ENCODE data around the gene FAM89B.

DNA sequence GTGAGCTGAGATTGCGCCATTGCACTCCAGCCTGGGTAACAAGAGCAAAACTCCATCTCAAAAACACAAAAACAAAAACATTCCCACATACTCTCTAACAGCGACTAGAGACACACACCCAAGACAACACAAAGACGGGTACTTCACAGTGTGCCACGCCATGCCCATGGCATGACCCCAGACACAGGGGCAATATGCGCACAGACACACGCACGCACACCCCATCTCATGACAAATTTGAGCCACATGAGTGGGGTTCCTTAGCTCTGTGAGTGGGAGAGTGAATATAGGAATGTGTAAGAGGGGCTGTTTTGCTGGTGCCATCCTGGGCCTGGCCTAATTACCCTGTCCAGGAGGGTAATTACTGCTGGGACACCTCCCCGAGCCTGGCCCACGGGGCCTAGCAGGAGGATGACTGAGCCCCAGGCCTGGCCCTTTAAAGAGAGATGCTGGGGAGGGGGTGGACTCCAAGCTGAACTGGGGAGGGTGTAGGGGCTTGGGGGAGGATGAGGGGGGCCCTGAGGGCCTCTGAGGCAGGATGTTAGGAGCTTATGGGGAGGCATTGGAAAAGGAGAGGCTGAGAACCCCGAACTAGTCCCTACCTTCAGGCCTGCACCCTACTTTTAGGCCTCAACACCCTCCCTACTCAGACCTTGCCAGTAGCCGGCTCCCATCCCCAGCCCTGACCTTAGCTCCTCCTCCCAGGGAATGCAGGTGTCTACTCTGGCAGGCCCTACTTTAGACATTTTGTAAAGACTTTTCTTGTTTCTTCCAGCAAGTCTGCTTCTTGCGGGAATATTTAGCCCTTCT, 15.7 kb upstream of the FAM89B start:
- TF ChIP-seq, protein P1, sequence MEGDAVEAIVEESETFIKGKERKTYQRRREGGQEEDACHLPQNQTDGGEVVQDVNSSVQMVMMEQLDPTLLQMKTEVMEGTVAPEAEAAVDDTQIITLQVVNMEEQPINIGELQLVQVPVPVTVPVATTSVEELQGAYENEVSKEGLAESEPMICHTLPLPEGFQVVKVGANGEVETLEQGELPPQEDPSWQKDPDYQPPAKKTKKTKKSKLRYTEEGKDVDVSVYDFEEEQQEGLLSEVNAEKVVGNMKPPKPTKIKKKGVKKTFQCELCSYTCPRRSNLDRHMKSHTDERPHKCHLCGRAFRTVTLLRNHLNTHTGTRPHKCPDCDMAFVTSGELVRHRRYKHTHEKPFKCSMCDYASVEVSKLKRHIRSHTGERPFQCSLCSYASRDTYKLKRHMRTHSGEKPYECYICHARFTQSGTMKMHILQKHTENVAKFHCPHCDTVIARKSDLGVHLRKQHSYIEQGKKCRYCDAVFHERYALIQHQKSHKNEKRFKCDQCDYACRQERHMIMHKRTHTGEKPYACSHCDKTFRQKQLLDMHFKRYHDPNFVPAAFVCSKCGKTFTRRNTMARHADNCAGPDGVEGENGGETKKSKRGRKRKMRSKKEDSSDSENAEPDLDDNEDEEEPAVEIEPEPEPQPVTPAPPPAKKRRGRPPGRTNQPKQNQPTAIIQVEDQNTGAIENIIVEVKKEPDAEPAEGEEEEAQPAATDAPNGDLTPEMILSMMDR (IDR thresholded peaks at IDR 0.05 in 4 of 5, conservative IDR thresholded peaks at IDR 0.05 in 1 of 5): no peak
- TF ChIP-seq POLR2A (IDR thresholded peaks at IDR 0.05): no peak

Measured in gastrocnemius medialis (tissue), 4 donors.